ENCODE results near the gene KRT3. TPM values are rescaled to one million over a fixed set of nuclear protein-coding genes. Genes with fewer than 3 reads are reported as not detected.

Gene KRT3
- total and polyA plus RNA-seq, 9 of the 15 experiments (the other 6 are each of a cell fraction or from before 2014, with no cell fraction given) = not detected

DNA sequence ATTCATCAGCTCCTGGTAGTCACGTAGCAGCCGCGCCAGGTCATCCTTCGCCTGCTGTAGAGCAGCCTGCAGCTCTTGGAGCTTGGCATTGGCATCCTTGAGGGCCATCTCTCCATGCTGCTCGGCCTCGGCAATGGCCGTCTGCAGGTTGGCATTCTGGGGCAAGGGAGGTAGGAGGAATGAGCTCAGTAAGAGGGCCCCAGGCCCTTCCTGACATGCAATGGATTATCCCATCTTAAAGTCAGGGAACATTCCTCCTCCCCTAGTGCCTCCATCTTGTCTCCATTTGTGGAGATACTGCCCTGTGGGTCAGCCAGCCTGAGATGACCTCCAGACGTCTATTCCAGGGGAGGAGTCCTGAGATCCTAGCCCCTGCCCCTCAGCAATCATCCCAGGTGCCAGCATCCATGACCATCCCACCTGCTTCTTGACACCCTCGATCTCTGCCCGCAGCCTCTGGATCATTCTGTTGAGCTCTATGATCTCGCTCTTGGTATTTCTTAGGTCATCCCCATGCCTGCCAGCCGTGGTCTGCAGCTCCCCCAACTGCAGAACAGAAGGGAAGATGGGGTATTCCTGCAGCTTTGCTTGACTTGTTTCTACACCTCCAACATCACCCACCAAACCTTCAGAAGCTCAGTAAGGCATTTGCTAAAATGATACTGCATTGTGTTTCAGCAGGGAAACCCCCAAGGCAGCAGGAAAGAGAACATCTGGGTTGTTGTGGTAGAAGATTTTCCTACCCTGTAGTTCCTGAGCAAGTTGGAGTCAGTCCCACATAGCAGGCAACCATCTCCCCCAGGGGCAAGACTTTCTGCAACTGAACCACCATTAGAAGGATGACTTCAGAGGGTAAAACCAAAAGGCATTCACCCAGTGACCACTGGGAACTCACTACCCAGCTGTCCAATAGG, 4.4 kb downstream of the KRT3 start:
- Histone ChIP-seq H3K4me1 (replicated peaks in 1 of 2; ENCODE audit: control insufficient read depth in 2 of 2, insufficient read depth in 2 of 2, low read length in 2 of 2) (peaks cover 21 to 34% of the 10 kb centered on the region in 2 experiments; a peak in 4 of 5 replicates), H3K36me3 (ENCODE audit: control insufficient read depth, insufficient read depth, low read length) (no peaks in the 10 kb centered on the region), H3K4me3 (no peak overlapping the region), H3K4me2 (ENCODE audit: insufficient read depth, low read length) (no peak overlapping the region), H4K20me1 (replicated peaks; ENCODE audit: control insufficient read depth, insufficient read depth, low read length) (no peaks in the 10 kb centered on the region), H3K9me3 (replicated peaks; ENCODE audit: control insufficient read depth, insufficient read depth, low read depth, low read length) (no peaks in the 10 kb centered on the region), H3K27ac (ENCODE audit: extremely low read depth, low read depth, low read length) (no peak overlapping the region), H3K27me3 (ENCODE audit: control insufficient read depth in 2 of 2, insufficient read depth in 2 of 2, low read length in 2 of 2) (peaks cover 0 to 9% of the 10 kb centered on the region in 2 experiments; a peak in 1 of 5 replicates), H3K9ac (ENCODE audit: insufficient read depth in 1 of 2, low read depth in 2 of 2, low read length in 2 of 2) (no peak overlapping the region), H2AFZ (ENCODE audit: low read depth, low read length) (no peak overlapping the region), H3K9me1 (ENCODE audit: control insufficient read depth, insufficient read depth, low read length) (no peaks in the 10 kb centered on the region), H3K79me2 (ENCODE audit: control insufficient read depth, insufficient read depth, low read length) (no peaks in the 10 kb centered on the region)
- DNase-seq (ENCODE audit: extremely low read depth in 1 of 4, low spot score in 3 of 4) (no peak), ATAC-seq (no peak), FAIRE-seq (no peak)
- TF ChIP-seq MIER1 (IDR thresholded peaks at IDR 0.05; ENCODE audit: low read depth) = no peak
- no peak for TF ChIP-seq ETS2 (tag; IDR thresholded peaks at IDR 0.05; ENCODE audit: borderline replicate concordance, poor library complexity, severe bottlenecking)
- TF ChIP-seq, protein P1, sequence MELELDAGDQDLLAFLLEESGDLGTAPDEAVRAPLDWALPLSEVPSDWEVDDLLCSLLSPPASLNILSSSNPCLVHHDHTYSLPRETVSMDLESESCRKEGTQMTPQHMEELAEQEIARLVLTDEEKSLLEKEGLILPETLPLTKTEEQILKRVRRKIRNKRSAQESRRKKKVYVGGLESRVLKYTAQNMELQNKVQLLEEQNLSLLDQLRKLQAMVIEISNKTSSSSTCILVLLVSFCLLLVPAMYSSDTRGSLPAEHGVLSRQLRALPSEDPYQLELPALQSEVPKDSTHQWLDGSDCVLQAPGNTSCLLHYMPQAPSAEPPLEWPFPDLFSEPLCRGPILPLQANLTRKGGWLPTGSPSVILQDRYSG (tag; conservative IDR thresholded peaks at IDR 0.05; ENCODE audit: low read depth) = no peak
- no peak for TF ChIP-seq JUNB (CRISPR knock-in tag; conservative IDR thresholded peaks at IDR 0.05)
- intact Hi-C loops (cut with micrococcal nuclease) (no loop called here), in situ Hi-C loops (cut with MboI) (no loop called here)
- 72% methylated on average over 12 of the region's 12 CpGs for WGBS (ENCODE audit: insufficient coverage, low coverage, missing lambda C conversion rate)
- ChIA-PET POLR2A (interaction anchor here (0.6 to 0.9 kb wide), 2 partner anchors 16 to 204 kb away, joined by 3 to 4 read pairs; no protein-coding TSS in a partner anchor), CTCF (ENCODE audit: low intra/inter-chr PET ratio) (no interaction called here)
- BruUV-seq (replicated peaks) = no TSS peak
